HG03095 (cell line): ENCODE results near the gene CCNT2.
"Not testable (repeated sequence)": the region's sequence is repeated elsewhere in the genome, so short reads cannot be mapped to it uniquely, and the experiment has no call there.

Experiments
- ATAC-seq: cut with Tn5 transposase; IDR thresholded peaks from one replicate; pipeline ENCODE4 v1.9.1; 2021; ENCODE audit warnings: moderate library complexity; ENCODE audit not compliant: unreplicated experiment

Gene CCNT2

DNA sequence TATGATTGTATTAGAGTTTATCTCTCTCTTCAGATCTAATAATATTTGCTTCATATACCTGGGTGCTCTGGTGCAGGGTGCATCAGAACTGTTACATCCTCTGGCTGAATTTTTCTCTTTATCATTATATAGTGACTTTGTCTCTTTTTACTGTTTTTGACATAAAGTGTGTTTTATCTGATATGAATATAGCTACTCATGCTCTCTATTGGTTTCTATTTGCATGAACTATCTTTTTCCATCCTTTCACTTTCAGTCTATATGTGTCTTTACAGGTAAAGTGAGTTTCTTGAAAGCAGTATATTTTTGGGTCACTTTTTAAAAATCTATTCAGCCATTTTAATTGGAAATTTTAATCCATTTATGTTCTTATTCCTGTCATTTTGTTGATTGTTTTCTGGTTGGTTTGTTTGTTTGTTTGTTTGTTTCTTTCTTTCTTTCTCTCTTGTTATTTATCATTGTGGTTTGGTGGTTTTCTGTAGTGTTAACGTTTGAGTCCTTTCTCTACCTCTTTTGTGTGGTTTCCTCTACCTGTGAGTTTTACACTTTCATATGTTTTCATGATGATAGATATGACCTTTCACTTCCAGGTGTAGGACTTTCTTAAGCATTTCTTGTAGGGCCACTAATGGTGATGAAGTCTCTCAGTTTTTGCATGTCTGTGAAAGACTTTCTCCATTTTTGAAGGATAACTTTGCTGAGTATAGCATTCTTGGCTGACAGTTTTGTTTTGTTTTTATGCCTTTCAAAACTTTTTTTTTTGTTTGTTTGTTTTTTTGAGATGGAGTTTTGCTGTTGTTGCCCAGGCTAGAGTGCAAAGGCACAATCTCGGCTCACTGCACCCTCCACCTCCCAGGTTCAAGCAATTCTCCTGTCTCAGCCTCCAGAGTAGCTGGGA, 54.9 kb downstream of the CCNT2 start:
- peak; percentile 57 for ATAC-seq

- ATAC-seq, result no peak
These were observed 56.8 kb downstream of the CCNT2 start for GRCh38 chr2:134975281-134976009.

- ATAC-seq, result no peak
These were observed 57.6 kb downstream of the CCNT2 start for GRCh38 chr2:134976074-134976702.

DNA sequence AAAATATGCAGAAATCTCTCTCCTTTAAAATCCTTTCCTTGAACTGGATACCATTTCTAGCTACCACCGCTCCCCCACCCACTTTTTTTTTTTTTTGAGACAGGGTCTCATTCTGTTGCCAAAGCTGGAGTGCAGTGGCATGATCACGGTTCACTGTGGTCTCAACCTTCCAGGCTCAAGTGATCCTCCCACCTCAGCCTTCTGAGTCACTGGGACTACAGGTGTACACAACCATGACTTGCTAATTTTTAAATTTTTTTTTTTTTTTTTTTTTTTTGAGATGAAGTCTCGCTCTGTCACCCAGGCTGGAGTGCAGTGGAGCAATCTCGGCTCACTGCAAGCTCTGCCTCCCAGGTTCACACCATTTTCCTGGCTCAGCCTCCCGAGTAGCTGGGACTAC, 58.5 kb downstream of the CCNT2 start:
- not testable (repeated sequence) for ATAC-seq

GRCh38 chr2:134979221-134979620, 60.6 kb downstream of the CCNT2 start:
- ATAC-seq, result no peak

DNA sequence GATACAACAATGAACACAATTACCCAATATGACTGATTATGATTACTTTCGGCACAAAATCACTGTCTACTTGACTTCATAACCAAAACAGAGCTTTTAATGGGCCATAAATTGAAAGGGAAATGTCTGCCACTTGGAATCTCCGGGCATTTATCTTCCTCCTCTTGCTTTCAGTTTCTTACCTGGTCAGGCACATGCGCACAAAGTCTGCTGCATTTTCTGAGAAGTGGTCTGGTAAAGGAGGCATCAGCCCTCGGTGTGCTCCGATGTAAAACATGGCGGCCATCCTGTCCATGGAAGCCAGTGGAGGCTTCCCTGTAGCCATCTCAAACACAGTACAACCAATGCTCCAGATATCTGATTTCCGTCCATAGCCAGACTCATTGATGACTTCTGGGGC, 62.0 kb downstream of the CCNT2 start:
- ATAC-seq, result no peak

DNA sequence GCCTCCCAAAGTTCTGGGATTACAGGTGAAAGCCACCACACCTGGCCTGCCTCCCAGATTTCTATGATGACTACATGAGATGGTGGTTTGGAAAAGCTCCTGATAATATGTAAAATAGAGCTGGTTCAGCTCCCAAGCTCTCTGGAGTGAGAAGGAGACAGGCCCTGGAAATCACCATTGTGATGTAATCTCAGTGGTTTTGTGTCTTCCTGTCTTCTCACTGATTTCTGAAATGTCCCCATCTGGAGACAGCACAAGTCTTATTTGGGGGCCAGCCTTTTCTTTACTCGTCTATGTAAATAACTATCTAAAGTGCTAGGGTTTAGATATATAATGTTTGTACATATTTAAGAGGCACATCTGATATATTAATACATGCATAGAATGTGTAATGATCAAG, 64.0 kb downstream of the CCNT2 start:
- no peak for ATAC-seq

DNA sequence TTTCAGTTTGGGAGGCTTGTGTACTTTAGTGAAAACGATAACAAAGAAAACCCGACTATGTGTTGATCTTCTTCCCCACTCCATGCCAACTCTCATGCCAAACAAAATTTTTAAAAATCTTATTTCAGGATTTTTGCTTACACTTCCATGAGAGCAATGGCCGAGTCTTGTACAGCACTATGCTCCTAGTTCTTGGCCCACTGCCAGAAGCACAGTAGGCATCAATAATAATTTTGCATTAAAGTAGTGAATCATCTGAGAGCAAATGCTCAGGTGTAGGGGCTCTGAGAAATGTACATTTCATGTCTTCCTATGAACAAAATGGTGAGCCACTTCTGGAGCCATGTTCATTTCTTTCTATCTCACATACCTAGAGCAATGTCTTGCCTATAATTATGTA, 66.4 kb downstream of the CCNT2 start:
- ATAC-seq, result no peak

DNA sequence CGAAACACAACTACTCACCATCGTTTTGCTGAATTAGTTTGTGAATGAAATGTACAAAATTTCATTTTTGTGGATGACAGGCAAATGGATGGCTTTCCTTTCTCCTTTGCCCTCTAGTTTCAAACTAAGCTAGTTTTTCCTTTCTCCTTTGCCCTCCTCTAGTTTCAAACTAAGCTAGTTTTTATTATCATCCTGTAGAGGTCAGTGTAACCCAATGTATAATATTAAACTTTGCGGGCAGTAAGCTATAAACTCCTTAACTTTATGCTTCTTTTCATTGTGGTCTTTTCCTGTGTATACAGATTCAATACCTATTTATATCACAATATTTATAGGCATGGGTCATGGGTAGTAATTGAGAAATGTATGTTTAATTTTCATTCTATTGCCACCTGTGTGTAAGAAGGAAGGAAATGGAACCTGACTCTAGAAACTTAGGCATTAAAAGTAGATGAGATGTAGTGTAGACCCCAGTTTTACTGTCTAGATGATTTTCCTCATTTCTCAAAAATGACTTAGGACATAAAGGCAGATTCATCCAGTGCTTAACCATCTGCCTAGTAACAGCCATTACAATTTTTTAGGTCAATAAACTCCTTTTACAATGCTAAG, 70.5 kb downstream of the CCNT2 start:
- ATAC-seq, result no peak

GRCh38 chr2:134999521-134999920, 80.9 kb downstream of the CCNT2 start:
- ATAC-seq, result no peak

GRCh38 chr2:135002836-135003235, 84.2 kb downstream of the CCNT2 start:
- ATAC-seq, result no peak

- peak; percentile 95 for ATAC-seq
These were observed 85.6 kb downstream of the CCNT2 start for GRCh38 chr2:135004005-135004746.

GRCh38 chr2:135005753-135006152, 87.1 kb downstream of the CCNT2 start:
- no peak for ATAC-seq
